IPS-15b (cell line): ENCODE data around the gene CACNA1H.

ENCODE experiments used
- H3K27me3 ChIP-seq: one replicate; pipeline ENCODE4 v1.6.1; 2013; ENCODE audit warnings: low read length; ENCODE audit not compliant: control insufficient read depth, insufficient read depth
- H3K36me3 ChIP-seq: one replicate; pipeline ENCODE4 v1.6.1; 2013; ENCODE audit warnings: low read length; ENCODE audit not compliant: control insufficient read depth, insufficient read depth
- H3K4me1 ChIP-seq: one replicate; pipeline ENCODE4 v1.6.1; 2013; ENCODE audit warnings: mild to moderate bottlenecking, low read length; ENCODE audit not compliant: control insufficient read depth, insufficient read depth
- H3K4me3 ChIP-seq: one replicate; pipeline ENCODE4 v1.5.1; 2013; ENCODE audit warnings: low read depth, low read length
- H3K9ac ChIP-seq: one replicate; pipeline ENCODE4 v1.6.1; 2013; ENCODE audit warnings: low read depth, mild to moderate bottlenecking, low read length
- H3K9me3 ChIP-seq: one replicate; pipeline ENCODE4 v1.6.1; 2013; ENCODE audit warnings: mild to moderate bottlenecking, low read length; ENCODE audit not compliant: control insufficient read depth, insufficient read depth

CACNA1H gene

GRCh38 chr16:1174477-1175357, 21.8 kb downstream of the CACNA1H start:
- Histone ChIP-seq H3K4me3 (no peak overlapping the region), H3K9ac (no peak overlapping the region), H3K9me3 (no peaks in the 10 kb centered on the region), H3K36me3 (peaks cover 12% of the 10 kb centered on the region), H3K4me1 (no peaks in the 10 kb centered on the region), H3K27me3 (no peaks in the 10 kb centered on the region)

GRCh38 chr16:1175566-1176279, 22.8 kb downstream of the CACNA1H start:
- H3K9me3 ChIP-seq: no peaks in the 10 kb centered on the region
- no peak overlapping the region for H3K4me3 ChIP-seq
- no peaks in the 10 kb centered on the region for H3K27me3 ChIP-seq
- no peaks in the 10 kb centered on the region for H3K4me1 ChIP-seq
- peaks cover 12% of the 10 kb centered on the region for H3K36me3 ChIP-seq
- H3K9ac ChIP-seq: no peak overlapping the region

GRCh38 chr16:1176280-1176897, 23.5 kb downstream of the CACNA1H start:
- Histone ChIP-seq H3K36me3 (peaks cover 12% of the 10 kb centered on the region), H3K9ac (no peak overlapping the region), H3K4me3 (no peak overlapping the region), H3K4me1 (no peaks in the 10 kb centered on the region), H3K27me3 (no peaks in the 10 kb centered on the region), H3K9me3 (no peaks in the 10 kb centered on the region)

- Histone ChIP-seq H3K36me3 (peaks cover 10% of the 10 kb centered on the region), H3K9me3 (no peaks in the 10 kb centered on the region), H3K9ac (no peak overlapping the region), H3K4me1 (no peaks in the 10 kb centered on the region), H3K27me3 (no peaks in the 10 kb centered on the region), H3K4me3 (no peak overlapping the region)
Measured at GRCh38 chr16:1177053-1177452, 24.1 kb downstream of the CACNA1H start.

- H3K4me3 ChIP-seq: no peak overlapping the region
- no peaks in the 10 kb centered on the region for H3K4me1 ChIP-seq
- peaks cover 10% of the 10 kb centered on the region for H3K36me3 ChIP-seq
- H3K9ac ChIP-seq: no peak overlapping the region
- no peaks in the 10 kb centered on the region for H3K9me3 ChIP-seq
- no peaks in the 10 kb centered on the region for H3K27me3 ChIP-seq
Measured at GRCh38 chr16:1177750-1178149, 24.8 kb downstream of the CACNA1H start.

GRCh38 chr16:1178295-1178910, 25.5 kb downstream of the CACNA1H start:
- Histone ChIP-seq H3K9me3 (no peaks in the 10 kb centered on the region), H3K4me3 (no peak overlapping the region), H3K36me3 (peaks cover 10% of the 10 kb centered on the region), H3K9ac (no peak overlapping the region), H3K27me3 (no peaks in the 10 kb centered on the region), H3K4me1 (no peaks in the 10 kb centered on the region)

- no peak overlapping the region for H3K9ac ChIP-seq
- H3K36me3 ChIP-seq: peaks cover 5% of the 10 kb centered on the region
- H3K4me3 ChIP-seq: no peak overlapping the region
- H3K27me3 ChIP-seq: no peaks in the 10 kb centered on the region
- H3K9me3 ChIP-seq: no peaks in the 10 kb centered on the region
- no peaks in the 10 kb centered on the region for H3K4me1 ChIP-seq
Measured at GRCh38 chr16:1180549-1181403, 27.9 kb downstream of the CACNA1H start.

- no peak overlapping the region for H3K4me3 ChIP-seq
- H3K27me3 ChIP-seq: no peaks in the 10 kb centered on the region
- no peak overlapping the region for H3K9ac ChIP-seq
- H3K9me3 ChIP-seq: no peaks in the 10 kb centered on the region
- no peaks in the 10 kb centered on the region for H3K4me1 ChIP-seq
- H3K36me3 ChIP-seq: peaks cover 9% of the 10 kb centered on the region
Measured at GRCh38 chr16:1181404-1182315, 28.8 kb downstream of the CACNA1H start.

- H3K4me3 ChIP-seq: no peak overlapping the region
- no peaks in the 10 kb centered on the region for H3K4me1 ChIP-seq
- H3K27me3 ChIP-seq: no peaks in the 10 kb centered on the region
- H3K9ac ChIP-seq: no peak overlapping the region
- no peaks in the 10 kb centered on the region for H3K9me3 ChIP-seq
- H3K36me3 ChIP-seq: peaks cover 9% of the 10 kb centered on the region
Measured at GRCh38 chr16:1182316-1182671, 29.4 kb downstream of the CACNA1H start.
